Measurements from ENCODE around the gene GP9.

Gene GP9

DNA sequence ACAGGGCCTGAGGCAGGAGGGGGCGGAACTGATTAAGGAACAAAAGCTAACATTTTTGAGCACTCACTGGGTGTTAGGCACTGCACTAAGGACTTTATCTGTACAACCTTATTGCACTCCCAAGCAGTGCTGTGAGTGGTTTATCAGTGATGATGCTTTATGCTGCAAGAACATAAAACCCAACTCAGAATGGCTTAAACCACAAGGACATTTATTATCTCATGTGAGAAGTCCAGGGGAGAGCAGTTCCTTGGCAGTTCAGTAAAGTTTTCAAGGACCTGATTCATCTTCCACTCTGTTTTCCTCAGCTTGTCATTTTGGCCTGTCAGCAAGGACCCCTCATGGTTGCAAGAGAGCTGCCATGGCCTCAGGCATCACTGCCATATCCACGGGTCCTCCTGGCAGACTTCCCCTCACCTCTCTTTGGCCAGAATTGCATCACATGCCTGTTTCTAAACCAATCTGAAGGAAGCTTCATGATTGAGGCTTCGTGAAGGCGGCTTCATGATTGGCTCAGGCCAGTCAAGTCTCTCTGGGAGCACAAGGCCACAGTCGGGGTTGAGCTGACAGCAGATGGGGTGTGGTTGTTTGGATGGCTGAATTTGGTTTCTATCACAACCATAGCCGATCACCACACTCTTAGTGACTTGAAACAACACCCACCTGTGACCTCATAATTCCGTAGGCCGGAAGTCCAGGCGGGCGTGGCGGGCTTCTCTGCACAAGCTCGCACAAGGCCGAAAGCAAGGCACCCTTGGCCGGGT lies 43.7 kb upstream of the GP9 start:
- TF ChIP-seq, protein P1, sequence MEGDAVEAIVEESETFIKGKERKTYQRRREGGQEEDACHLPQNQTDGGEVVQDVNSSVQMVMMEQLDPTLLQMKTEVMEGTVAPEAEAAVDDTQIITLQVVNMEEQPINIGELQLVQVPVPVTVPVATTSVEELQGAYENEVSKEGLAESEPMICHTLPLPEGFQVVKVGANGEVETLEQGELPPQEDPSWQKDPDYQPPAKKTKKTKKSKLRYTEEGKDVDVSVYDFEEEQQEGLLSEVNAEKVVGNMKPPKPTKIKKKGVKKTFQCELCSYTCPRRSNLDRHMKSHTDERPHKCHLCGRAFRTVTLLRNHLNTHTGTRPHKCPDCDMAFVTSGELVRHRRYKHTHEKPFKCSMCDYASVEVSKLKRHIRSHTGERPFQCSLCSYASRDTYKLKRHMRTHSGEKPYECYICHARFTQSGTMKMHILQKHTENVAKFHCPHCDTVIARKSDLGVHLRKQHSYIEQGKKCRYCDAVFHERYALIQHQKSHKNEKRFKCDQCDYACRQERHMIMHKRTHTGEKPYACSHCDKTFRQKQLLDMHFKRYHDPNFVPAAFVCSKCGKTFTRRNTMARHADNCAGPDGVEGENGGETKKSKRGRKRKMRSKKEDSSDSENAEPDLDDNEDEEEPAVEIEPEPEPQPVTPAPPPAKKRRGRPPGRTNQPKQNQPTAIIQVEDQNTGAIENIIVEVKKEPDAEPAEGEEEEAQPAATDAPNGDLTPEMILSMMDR (IDR thresholded peaks at IDR 0.05; ENCODE audit: borderline replicate concordance, insufficient read depth, low read depth, low read length): no peak

DNA sequence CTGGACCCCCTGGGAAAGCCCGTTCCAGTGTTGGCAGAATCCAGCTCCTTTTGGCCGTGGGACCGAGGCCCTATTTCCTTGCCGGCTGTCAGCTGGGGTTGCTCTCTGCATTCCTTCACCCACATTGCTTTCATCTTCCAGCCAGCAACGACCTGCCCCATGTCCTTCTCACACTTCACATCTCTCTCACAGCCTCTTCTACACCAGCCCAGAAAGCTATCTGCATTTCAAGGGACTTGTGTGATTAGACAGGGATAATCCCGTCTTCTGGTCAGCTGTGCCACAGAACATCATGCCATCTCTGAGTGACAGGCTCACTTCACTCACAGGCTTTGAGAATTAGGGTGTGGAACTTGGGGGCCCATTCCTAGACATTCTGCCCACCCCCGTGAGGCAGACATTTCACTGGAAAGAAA lies 43.1 kb upstream of the GP9 start:
- TF ChIP-seq, protein P1 (IDR thresholded peaks at IDR 0.05; ENCODE audit: borderline replicate concordance, insufficient read depth, low read depth, low read length): no peak

More for the DNA sequence above, 43.7 kb upstream of the GP9 start:
- peak overlapping the region; percentile 12 for H3K4me3 ChIP-seq (ENCODE audit: low read depth, low read length)

DNA sequence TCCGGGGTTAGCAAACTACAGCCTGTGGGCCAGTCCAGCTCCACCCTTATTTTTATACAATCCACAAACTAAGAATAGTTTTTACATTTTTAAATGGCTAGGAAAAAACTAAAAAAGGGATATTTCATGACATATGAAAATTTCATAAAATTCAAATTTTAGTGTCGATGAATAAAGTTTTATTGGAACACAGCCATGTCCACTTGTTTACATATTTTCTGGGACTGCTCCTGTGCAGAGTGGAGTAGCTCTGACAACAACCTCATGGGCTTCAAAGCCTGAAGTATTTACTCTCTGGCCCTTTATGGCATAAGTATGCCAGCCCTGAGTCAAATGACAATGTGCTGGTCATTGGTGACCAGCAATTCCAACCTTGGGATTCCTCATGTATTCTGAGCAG lies 42.3 kb upstream of the GP9 start:
- no peak overlapping the region for H3K4me3 ChIP-seq (ENCODE audit: low read depth, low read length)
- TF ChIP-seq, protein P1 (IDR thresholded peaks at IDR 0.05; ENCODE audit: borderline replicate concordance, insufficient read depth, low read depth, low read length): no peak

More for the DNA sequence above, 43.1 kb upstream of the GP9 start:
- H3K4me3 ChIP-seq (ENCODE audit: low read depth, low read length): peak overlapping the region; percentile 12

DNA sequence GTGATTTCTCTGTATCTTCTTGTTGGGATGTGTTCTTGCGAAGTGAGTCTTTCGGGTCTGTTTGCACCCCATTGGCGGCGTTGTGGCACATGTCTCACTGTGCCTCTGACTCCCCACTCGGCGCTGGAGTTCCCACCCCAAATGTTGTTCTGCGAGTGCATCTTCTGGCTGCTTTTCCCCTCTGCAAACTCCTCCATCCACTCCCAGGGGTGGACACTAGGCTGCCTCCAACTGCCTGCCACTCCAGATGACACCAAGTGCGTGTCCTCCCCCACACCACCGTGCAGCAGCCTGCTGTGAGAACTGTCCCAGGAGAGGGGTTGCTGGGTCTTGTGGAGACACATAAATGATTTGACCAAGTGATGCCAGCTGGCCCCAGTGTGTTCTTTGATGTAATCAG lies 41.8 kb upstream of the GP9 start:
- H3K4me3 ChIP-seq (ENCODE audit: low read depth, low read length): no peak overlapping the region
- TF ChIP-seq, protein P1 (IDR thresholded peaks at IDR 0.05; ENCODE audit: borderline replicate concordance, insufficient read depth, low read depth, low read length): no peak

DNA sequence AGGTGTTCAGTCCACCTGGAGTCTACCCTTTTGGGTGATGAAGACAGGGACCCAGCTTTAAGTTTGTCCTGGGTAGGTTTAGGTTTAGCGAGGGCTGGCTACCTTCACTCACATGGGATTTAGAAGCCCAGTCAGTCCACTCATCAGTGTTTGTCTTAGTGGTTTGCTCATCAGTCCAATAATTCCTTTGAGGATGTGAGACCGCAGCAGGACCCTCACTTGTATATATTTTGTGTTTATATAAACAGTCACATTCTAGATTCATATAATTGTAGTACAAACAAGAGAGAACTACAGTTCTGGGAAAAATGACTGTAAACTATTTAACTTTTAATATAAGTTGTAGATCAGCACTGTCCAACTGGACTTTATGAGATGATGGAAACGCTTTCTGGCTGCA lies 41.3 kb upstream of the GP9 start:
- no peak overlapping the region for H3K4me3 ChIP-seq (ENCODE audit: low read depth, low read length)
- TF ChIP-seq, protein P1 (IDR thresholded peaks at IDR 0.05; ENCODE audit: borderline replicate concordance, insufficient read depth, low read depth, low read length): no peak

DNA sequence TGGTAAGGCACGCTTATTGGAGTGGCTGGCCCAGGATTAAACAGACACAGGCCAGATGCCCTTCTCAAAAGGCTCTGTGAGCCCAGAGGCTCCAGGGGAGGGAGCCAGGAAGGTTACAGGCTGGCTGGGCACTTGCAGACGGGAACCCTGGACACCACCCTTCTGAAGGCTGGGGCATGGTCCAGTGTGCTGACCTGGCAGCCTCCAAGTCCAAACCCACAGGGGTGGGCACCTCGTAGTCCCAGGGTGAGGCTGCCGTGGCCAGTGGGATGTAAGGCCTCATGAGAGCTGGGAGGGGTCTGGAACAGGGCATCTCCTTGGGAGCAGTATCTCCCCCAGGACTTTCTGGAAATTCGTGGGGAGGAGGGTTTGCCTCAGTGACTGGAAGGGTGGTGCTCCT lies 39.9 kb upstream of the GP9 start:
- no peak overlapping the region for H3K4me3 ChIP-seq (ENCODE audit: low read depth, low read length)
- TF ChIP-seq, protein P1 (IDR thresholded peaks at IDR 0.05; ENCODE audit: borderline replicate concordance, insufficient read depth, low read depth, low read length): no peak

DNA sequence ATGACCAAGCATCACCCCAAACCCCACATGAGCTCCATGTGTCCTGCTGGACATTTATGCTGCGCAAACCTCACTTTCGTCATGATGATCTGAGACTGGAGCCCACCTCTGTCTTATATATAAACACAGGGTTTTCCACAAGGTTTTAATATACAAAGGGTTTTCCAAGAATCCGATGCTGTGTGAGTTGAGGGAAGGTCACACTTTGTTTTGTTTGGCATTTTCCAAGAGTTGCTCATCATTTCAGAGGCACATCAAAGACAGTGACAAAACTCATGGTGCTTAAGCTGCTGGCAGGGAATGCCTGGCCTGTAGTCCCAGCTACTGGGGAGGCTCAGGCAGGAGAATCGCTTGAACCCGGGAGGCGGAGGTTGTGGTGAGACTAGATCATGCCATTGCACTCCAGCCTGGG lies 39.4 kb upstream of the GP9 start:
- TF ChIP-seq, protein P1 (IDR thresholded peaks at IDR 0.05; ENCODE audit: borderline replicate concordance, insufficient read depth, low read depth, low read length): no peak
- H3K4me3 ChIP-seq (ENCODE audit: low read depth, low read length): no peak overlapping the region

All from GM12875 (cell line).